ENCODE measurements around the gene TSGA10IP. TPM values are rescaled to one million over a fixed set of nuclear protein-coding genes. Genes with fewer than 3 reads are reported as not detected.
"Not testable (repeated sequence)": the region's sequence is repeated elsewhere in the genome, so short reads cannot be mapped to it uniquely, and the experiment has no call there.

The TSGA10IP gene
- total RNA-seq, 1 donor from 2014 or later: not detected

- TF ChIP-seq CTCF (IDR thresholded peaks at IDR 0.05; ENCODE audit: unreplicated experiment): no peak
- Mint-ChIP-seq H3K4me3 (ENCODE audit: low read depth) (no peak overlapping the region), H3K9me3 (ENCODE audit: low read depth) (no peaks in the 10 kb centered on the region), H3K36me3 (ENCODE audit: insufficient read depth) (no peaks in the 10 kb centered on the region), H3K27ac (no peak overlapping the region), H3K4me1 (ENCODE audit: low read depth) (peaks cover 4% of the 10 kb centered on the region), H3K27me3 (peaks cover 6% of the 10 kb centered on the region)
- no peak for DNase-seq (ENCODE audit: low spot score, unreplicated experiment)
Observed at GRCh38 chr11:65947603-65948125, 2.4 kb downstream of the TSGA10IP start.

- not testable (repeated sequence) for DNase-seq (ENCODE audit: low spot score, unreplicated experiment)
Observed at GRCh38 chr11:65950711-65951110, 5.4 kb downstream of the TSGA10IP start.

GRCh38 chr11:65951641-65952040 is 6.4 kb downstream of the TSGA10IP start:
- not testable (repeated sequence) for H3K27me3 Mint-ChIP-seq; DNase-seq (ENCODE audit: low spot score, unreplicated experiment)

More at GRCh38 chr11:65950711-65951110, 5.4 kb downstream of the TSGA10IP start:
- H3K4me3 Mint-ChIP-seq (ENCODE audit: low read depth); H3K36me3 Mint-ChIP-seq (ENCODE audit: insufficient read depth); H3K27me3 Mint-ChIP-seq; H3K9me3 Mint-ChIP-seq (ENCODE audit: low read depth); H3K4me1 Mint-ChIP-seq (ENCODE audit: low read depth); H3K27ac Mint-ChIP-seq: not testable (repeated sequence)

GRCh38 chr11:65952052-65952521 is 6.8 kb downstream of the TSGA10IP start:
- no peak for TF ChIP-seq CTCF (IDR thresholded peaks at IDR 0.05; ENCODE audit: unreplicated experiment)
- Mint-ChIP-seq H3K36me3 (ENCODE audit: insufficient read depth) (no peaks in the 10 kb centered on the region), H3K4me1 (ENCODE audit: low read depth) (peaks cover 4% of the 10 kb centered on the region), H3K27me3 (peaks cover 6% of the 10 kb centered on the region), H3K4me3 (ENCODE audit: low read depth) (no peak overlapping the region), H3K9me3 (ENCODE audit: low read depth) (no peaks in the 10 kb centered on the region), H3K27ac (no peak overlapping the region)
- no peak for DNase-seq (ENCODE audit: low spot score, unreplicated experiment)

More at GRCh38 chr11:65951641-65952040, 6.4 kb downstream of the TSGA10IP start:
- not testable (repeated sequence) for H3K27ac Mint-ChIP-seq; H3K9me3 Mint-ChIP-seq (ENCODE audit: low read depth); H3K36me3 Mint-ChIP-seq (ENCODE audit: insufficient read depth); H3K4me3 Mint-ChIP-seq (ENCODE audit: low read depth); H3K4me1 Mint-ChIP-seq (ENCODE audit: low read depth)

- Mint-ChIP-seq H3K4me1 (ENCODE audit: low read depth) (peaks cover 4% of the 10 kb centered on the region), H3K9me3 (ENCODE audit: low read depth) (no peaks in the 10 kb centered on the region), H3K36me3 (ENCODE audit: insufficient read depth) (no peaks in the 10 kb centered on the region), H3K27ac (no peak overlapping the region), H3K4me3 (ENCODE audit: low read depth) (no peak overlapping the region), H3K27me3 (no peaks in the 10 kb centered on the region)
- TF ChIP-seq CTCF (IDR thresholded peaks at IDR 0.05; ENCODE audit: unreplicated experiment): no peak
- DNase-seq (ENCODE audit: low spot score, unreplicated experiment): no peak
Observed at GRCh38 chr11:65953471-65953870, 8.2 kb downstream of the TSGA10IP start.

GRCh38 chr11:65954771-65955170 is 9.5 kb downstream of the TSGA10IP start:
- no peak overlapping the region for H3K27ac Mint-ChIP-seq
- TF ChIP-seq CTCF (IDR thresholded peaks at IDR 0.05; ENCODE audit: unreplicated experiment): no peak

More at GRCh38 chr11:65954771-65955170, 9.5 kb downstream of the TSGA10IP start:
- Mint-ChIP-seq H3K4me3 (ENCODE audit: low read depth) (no peak overlapping the region), H3K36me3 (ENCODE audit: insufficient read depth) (no peaks in the 10 kb centered on the region), H3K27me3 (no peaks in the 10 kb centered on the region), H3K9me3 (ENCODE audit: low read depth) (no peaks in the 10 kb centered on the region), H3K4me1 (ENCODE audit: low read depth) (peaks cover 4% of the 10 kb centered on the region)
- DNase-seq (ENCODE audit: low spot score, unreplicated experiment): no peak
